ENCODE data around the gene P2RY6. TPM values are rescaled to one million over a fixed set of nuclear protein-coding genes. Genes with fewer than 3 reads are reported as not detected.

The P2RY6 gene
- total and polyA plus RNA-seq, 2 of the 4 experiments (the other 2 are of a cell fraction), result 0.44 TPM; not detected in 1

- Histone ChIP-seq H3K9ac (ENCODE audit: low read depth, low read length) (no peak overlapping the region), H4K5ac (ENCODE audit: low read depth, low read length) (no peak overlapping the region), H4K20me1 (ENCODE audit: insufficient read depth, low read length) (no peaks in the 10 kb centered on the region), H3K23ac (ENCODE audit: low read depth, low read length) (no peak overlapping the region), H3K79me1 (ENCODE audit: low read depth in 1 of 2, low read length in 2 of 2) (no peaks in the 10 kb centered on the region), H3K27ac (ENCODE audit: insufficient read depth, low read length) (no peak overlapping the region), H4K91ac (ENCODE audit: insufficient read depth, low read depth, low read length) (no peak overlapping the region), H2BK5ac (ENCODE audit: low read depth, low read length, poor library complexity, severe bottlenecking) (no peak overlapping the region), H3K9me3 (ENCODE audit: control insufficient read depth, insufficient read depth, low read length) (no peaks in the 10 kb centered on the region), H3K9me1 (ENCODE audit: insufficient read depth, low read length) (peaks cover 12% of the 10 kb centered on the region), H3K4ac (ENCODE audit: low read depth, low read length) (0 out of 2 replicates have a peak overlapping the region, but pooled peaks have one; percentile 7), H3K18ac (ENCODE audit: low read depth, low read length) (no peak overlapping the region), H3K27me3 (ENCODE audit: control insufficient read depth, insufficient read depth, low read length) (no peaks in the 10 kb centered on the region), H2AFZ (replicated peaks; ENCODE audit: low read length, poor library complexity) (no peak overlapping the region), H3K4me2 (ENCODE audit: low read depth, low read length) (no peak overlapping the region), H3K4me3 (ENCODE audit: insufficient read depth, low read depth, low read length) (no peak overlapping the region), H2BK15ac (ENCODE audit: low read depth, low read length) (no peak overlapping the region), H2AK9ac (replicated peaks; ENCODE audit: low read depth, low read length, poor library complexity) (no peak overlapping the region), H3K56ac (ENCODE audit: extremely low read depth, insufficient read depth, low read length) (no peak overlapping the region), H2BK120ac (ENCODE audit: low read depth, low read length) (no peak overlapping the region), H3K14ac (replicated peaks; ENCODE audit: low read depth, low read length) (no peak overlapping the region), H2BK20ac (ENCODE audit: low read depth, low read length) (no peak overlapping the region), H3K4me1 (ENCODE audit: control insufficient read depth, insufficient read depth, low read length) (peaks cover 3% of the 10 kb centered on the region), H2AK5ac (ENCODE audit: low read depth, low read length) (peak overlapping the region; percentile 52; the same call in 1 of the 2 replicates), H3K36me3 (ENCODE audit: control insufficient read depth, insufficient read depth, low read length) (no peaks in the 10 kb centered on the region), H4K8ac (ENCODE audit: low read depth in 2 of 2, low read length in 2 of 2) (no peak overlapping the region)
- dilution Hi-C loops (cut with HindIII; ENCODE audit: low sequenced_read_pairs, unreplicated experiment), result no loop called here
- intact Hi-C loops (cut with micrococcal nuclease), result no loop called here
- no peak for TF ChIP-seq CEBPB (IDR thresholded peaks at IDR 0.05; ENCODE audit: low read depth, low read length)
- TF ChIP-seq ELK1 (IDR thresholded peaks at IDR 0.05; ENCODE audit: borderline replicate concordance, low read depth, low read length), result no peak
- TF ChIP-seq CTCF (conservative IDR thresholded peaks at IDR 0.05; ENCODE audit: low read depth, low read length), result no peak
- no peak for TF ChIP-seq USF2 (IDR thresholded peaks at IDR 0.05; ENCODE audit: low read depth, low read length)
- TF ChIP-seq NFE2L2 (IDR thresholded peaks at IDR 0.05; ENCODE audit: low read depth, low read length), result no peak
- TF ChIP-seq CHD1 (IDR thresholded peaks at IDR 0.05; ENCODE audit: low read depth, low read length), result no peak
- TF ChIP-seq RCOR1 (IDR thresholded peaks at IDR 0.05; ENCODE audit: insufficient replicate concordance, low read length), result no peak
- TF ChIP-seq MXI1 (IDR thresholded peaks at IDR 0.05; ENCODE audit: borderline replicate concordance, low read depth, low read length), result no peak
- no peak for TF ChIP-seq POLR2A (IDR thresholded peaks at IDR 0.05; ENCODE audit: low read depth, low read length)
- TF ChIP-seq RFX5 (IDR thresholded peaks at IDR 0.05; ENCODE audit: low read depth, low read length), result no peak
- no peak for TF ChIP-seq RAD21 (IDR thresholded peaks at IDR 0.05; ENCODE audit: low read length)
- TF ChIP-seq MAZ (IDR thresholded peaks at IDR 0.05; ENCODE audit: borderline replicate concordance, low read depth, low read length), result no peak
- DNase-seq (no peak), ATAC-seq (ENCODE audit: low read depth) (no peak)
- POLR2A ChIA-PET (ENCODE audit: unreplicated experiment), result no interaction called here
- in situ Hi-C loops (cut with MboI; ENCODE audit: low sequenced_read_pairs), result loop anchor here (5.0 kb wide), 1 partner anchor 40 kb away; no protein-coding TSS in a partner anchor
- CTCF ChIA-PET, result interaction anchor here (1.0 to 1.3 kb wide), 3 partner anchors 9 to 50 kb away, joined by 3 to 6 read pairs (median 4); no protein-coding TSS in a partner anchor
- WGBS, 2 experiments (ENCODE audit: extremely low coverage in 2 of 2, insufficient read length in 1 of 2), result 61% methylated on average over 3 of the region's 3 CpGs; no CpG with 5 or more reads in 1 of the 2 experiments
- BruUV-seq (replicated peaks), result no TSS peak
These were observed 25.6 kb downstream of the P2RY6 start for GRCh38 chr11:73297702-73298101.

Data from IMR-90 (cell line).